ENCODE measurements around the gene PLVAP.

DNA sequence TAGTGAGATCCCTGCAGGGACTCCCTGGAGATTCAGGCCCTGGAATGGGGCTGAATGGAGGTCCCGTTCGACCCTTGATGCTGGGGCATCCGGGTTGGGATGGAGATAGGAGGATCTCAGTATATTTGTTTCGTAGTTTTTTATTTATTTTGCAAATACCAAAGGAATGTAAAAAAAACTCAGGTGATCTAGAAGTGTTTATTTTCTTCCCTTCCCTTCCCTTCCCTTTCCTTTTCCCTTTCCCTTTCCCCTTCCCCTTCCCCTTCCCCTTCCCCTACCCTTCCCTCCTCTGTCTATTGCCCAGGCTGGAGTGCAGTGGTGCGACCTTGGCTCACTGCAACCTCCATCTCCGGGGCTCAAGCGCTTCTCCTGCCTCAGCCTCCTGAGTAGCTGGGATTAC, 35.3 kb downstream of the PLVAP start:
- TF ChIP-seq, protein P1, sequence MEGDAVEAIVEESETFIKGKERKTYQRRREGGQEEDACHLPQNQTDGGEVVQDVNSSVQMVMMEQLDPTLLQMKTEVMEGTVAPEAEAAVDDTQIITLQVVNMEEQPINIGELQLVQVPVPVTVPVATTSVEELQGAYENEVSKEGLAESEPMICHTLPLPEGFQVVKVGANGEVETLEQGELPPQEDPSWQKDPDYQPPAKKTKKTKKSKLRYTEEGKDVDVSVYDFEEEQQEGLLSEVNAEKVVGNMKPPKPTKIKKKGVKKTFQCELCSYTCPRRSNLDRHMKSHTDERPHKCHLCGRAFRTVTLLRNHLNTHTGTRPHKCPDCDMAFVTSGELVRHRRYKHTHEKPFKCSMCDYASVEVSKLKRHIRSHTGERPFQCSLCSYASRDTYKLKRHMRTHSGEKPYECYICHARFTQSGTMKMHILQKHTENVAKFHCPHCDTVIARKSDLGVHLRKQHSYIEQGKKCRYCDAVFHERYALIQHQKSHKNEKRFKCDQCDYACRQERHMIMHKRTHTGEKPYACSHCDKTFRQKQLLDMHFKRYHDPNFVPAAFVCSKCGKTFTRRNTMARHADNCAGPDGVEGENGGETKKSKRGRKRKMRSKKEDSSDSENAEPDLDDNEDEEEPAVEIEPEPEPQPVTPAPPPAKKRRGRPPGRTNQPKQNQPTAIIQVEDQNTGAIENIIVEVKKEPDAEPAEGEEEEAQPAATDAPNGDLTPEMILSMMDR (IDR thresholded peaks at IDR 0.05): no peak
- no peak for TF ChIP-seq POLR2AphosphoS5 (IDR thresholded peaks at IDR 0.05)
- TF ChIP-seq POLR2A (IDR thresholded peaks at IDR 0.05): no peak
- no peak for TF ChIP-seq EP300 (IDR thresholded peaks at IDR 0.05)
